IMR-90 (cell line): ENCODE data around the gene KRTAP10-5.

Experiments used
- BHLHE40 ChIP-seq: fragments of 150-350 bp; IDR thresholded peaks from 2 replicates; pipeline ENCODE4 v1.6.1; 2016; ENCODE audit warnings: mild to moderate bottlenecking, low read depth, low read length
- FOS ChIP-seq: fragments of 150-350 bp; IDR thresholded peaks from 2 replicates; pipeline ENCODE4 v1.6.1; 2016; ENCODE audit warnings: low read depth, low read length
- NFE2L2 ChIP-seq: fragments of 150-350 bp; IDR thresholded peaks from 2 replicates; pipeline ENCODE4 v1.6.1; 2016; ENCODE audit warnings: low read depth, mild to moderate bottlenecking, low read length
- POLR2A ChIP-seq: IDR thresholded peaks from 2 replicates; pipeline ENCODE4 v1.6.1; 2012; ENCODE audit warnings: mild to moderate bottlenecking, low read depth, low read length
- SMC3 ChIP-seq: fragments of 150-350 bp; IDR thresholded peaks from 2 replicates; pipeline ENCODE4 v1.6.1; 2016; ENCODE audit warnings: low read depth, mild to moderate bottlenecking, antibody characterized with exemption, low read length, moderate library complexity
- TF ChIP-seq, protein P1 (sequence below): conservative IDR thresholded peaks from 2 replicates; pipeline ENCODE4 v1.5.1; 2012; ENCODE audit warnings: mild to moderate bottlenecking, low read depth, low read length, improper control_type of control experiment
- TF ChIP-seq, protein P2 (sequence below): fragments of 150-350 bp; IDR thresholded peaks from 2 replicates; pipeline ENCODE4 v1.6.1; 2017; ENCODE audit warnings: mild to moderate bottlenecking, antibody characterized with exemption, low read length, low read depth

DNA sequence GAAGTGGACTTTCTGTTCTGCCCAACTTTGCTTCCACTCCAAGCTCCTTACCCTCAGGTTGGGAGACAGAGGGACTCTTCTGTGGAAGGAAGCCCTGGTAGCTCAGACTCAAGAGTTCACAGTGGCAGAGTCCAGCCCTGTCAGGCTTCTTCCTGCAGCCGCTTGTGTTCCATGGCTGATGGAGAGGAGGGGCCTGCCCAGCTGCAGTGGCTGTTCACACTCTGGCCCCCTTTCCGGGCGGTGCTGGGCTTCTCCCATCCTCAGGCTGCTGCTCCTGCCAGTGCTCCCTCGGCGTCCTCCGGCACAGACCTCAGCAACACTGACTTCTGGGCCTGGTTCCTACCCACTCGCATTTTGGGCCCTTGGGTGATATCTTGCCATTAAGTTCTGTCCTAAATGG is 44.4 kb downstream of the KRTAP10-5 start:
- TF ChIP-seq SMC3 = no peak
- TF ChIP-seq, protein P1, sequence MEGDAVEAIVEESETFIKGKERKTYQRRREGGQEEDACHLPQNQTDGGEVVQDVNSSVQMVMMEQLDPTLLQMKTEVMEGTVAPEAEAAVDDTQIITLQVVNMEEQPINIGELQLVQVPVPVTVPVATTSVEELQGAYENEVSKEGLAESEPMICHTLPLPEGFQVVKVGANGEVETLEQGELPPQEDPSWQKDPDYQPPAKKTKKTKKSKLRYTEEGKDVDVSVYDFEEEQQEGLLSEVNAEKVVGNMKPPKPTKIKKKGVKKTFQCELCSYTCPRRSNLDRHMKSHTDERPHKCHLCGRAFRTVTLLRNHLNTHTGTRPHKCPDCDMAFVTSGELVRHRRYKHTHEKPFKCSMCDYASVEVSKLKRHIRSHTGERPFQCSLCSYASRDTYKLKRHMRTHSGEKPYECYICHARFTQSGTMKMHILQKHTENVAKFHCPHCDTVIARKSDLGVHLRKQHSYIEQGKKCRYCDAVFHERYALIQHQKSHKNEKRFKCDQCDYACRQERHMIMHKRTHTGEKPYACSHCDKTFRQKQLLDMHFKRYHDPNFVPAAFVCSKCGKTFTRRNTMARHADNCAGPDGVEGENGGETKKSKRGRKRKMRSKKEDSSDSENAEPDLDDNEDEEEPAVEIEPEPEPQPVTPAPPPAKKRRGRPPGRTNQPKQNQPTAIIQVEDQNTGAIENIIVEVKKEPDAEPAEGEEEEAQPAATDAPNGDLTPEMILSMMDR = no peak
- no peak for TF ChIP-seq NFE2L2
- TF ChIP-seq POLR2A = no peak
- TF ChIP-seq, protein P2, sequence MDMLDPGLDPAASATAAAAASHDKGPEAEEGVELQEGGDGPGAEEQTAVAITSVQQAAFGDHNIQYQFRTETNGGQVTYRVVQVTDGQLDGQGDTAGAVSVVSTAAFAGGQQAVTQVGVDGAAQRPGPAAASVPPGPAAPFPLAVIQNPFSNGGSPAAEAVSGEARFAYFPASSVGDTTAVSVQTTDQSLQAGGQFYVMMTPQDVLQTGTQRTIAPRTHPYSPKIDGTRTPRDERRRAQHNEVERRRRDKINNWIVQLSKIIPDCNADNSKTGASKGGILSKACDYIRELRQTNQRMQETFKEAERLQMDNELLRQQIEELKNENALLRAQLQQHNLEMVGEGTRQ = no peak
- TF ChIP-seq FOS = no peak
- TF ChIP-seq BHLHE40 = no peak
